Adrenal gland (tissue), 12 donors: ENCODE measurements around the gene LHFPL4. TPM values are rescaled to one million over a fixed set of nuclear protein-coding genes. Genes with fewer than 3 reads are reported as not detected.

Experiments
- DNase-seq, 7 donors: peaks; one replicate each; pipeline ENCODE4 v3.0.0-alpha.2; 2019 to 2020
- H3K27ac ChIP-seq, 5 donors: fragments of 200-600 bp; sonication (generic) in 4 of 5; 1 replicate in 3 of 5; 2 replicates in 2 of 5; pipeline versions ENCODE4 v1.5.1 to v1.8.0; 2016 to 2020; ENCODE audit warnings: mild to moderate bottlenecking in 1 of 5
- H3K27me3 ChIP-seq: fragments of 200-600 bp; 2 replicates; pipeline ENCODE4 v1.8.0; 2021
- H3K36me3 ChIP-seq, 2 donors: fragments of 200-600 bp; replicated peaks in 1 of 2; 1 replicate in 1 of 2; 2 replicates in 1 of 2; pipeline versions ENCODE4 v1.5.1 to v1.8.0; 2018 to 2022
- H3K4me1 ChIP-seq, 2 donors: fragments of 200-600 bp; replicated peaks in 1 of 2; 1 replicate in 1 of 2; 2 replicates in 1 of 2; pipeline versions ENCODE4 v1.5.1 to v1.8.0; 2018 to 2021
- H3K4me3 ChIP-seq, 4 donors: fragments of 200-600 bp; sonication (generic) in 3 of 4; one replicate each; pipeline ENCODE4 v1.5.1; 2016 to 2018
- H3K9me3 ChIP-seq, 3 donors: fragments of 200-600 bp; sonication (generic) in 1 of 3; replicated peaks in 1 of 3; 1 replicate in 2 of 3; 2 replicates in 1 of 3; pipeline versions ENCODE4 v1.5.1 to v1.8.0; 2016 to 2021
- CTCF ChIP-seq, 6 experiments: fragments of 450-650 bp in 4 of 6; fragments of 200-600 bp in 2 of 6; sonication (generic) in 1 of 6; IDR thresholded peaks; 1 replicate in 5 of 6; 2 replicates in 1 of 6; pipeline versions ENCODE4 v1.5.1 to v1.8.0; 2016 to 2021; ENCODE audit warnings: antibody characterized with exemption in 6 of 6, mild to moderate bottlenecking in 2 of 6, moderate library complexity in 1 of 6
- POLR2A ChIP-seq, 2 donors: fragments of 450-650 bp; IDR thresholded peaks; one replicate each; pipeline ENCODE4 v1.6.1; 2017; ENCODE audit warnings: antibody characterized with exemption in 2 of 2, mild to moderate bottlenecking in 2 of 2, moderate library complexity in 1 of 2
- WGBS, 4 donors: extraction: QIAGEN DNeasy Blood & Tissue Kit in 2 of 4; methylation state at CpG; one replicate each; pipeline versions ENCODE4 v1.1.5 to v1.1.7; 2013 to 2017; 5-methylcytosine and 5-hydroxymethylcytosine counted together
- intact Hi-C, 2 donors: fragments of 100-400 bp; cut with DNase I; formaldehyde crosslinking; loops; one replicate each; pipeline versions ENCODE4 v1.14.1 to v1.15.0; 2022 to 2023
- polyA plus RNA-seq, 3 donors: library from polyadenylated mRNA; stranded (reverse); fragments of 200-250 nt in 2 of 3; fragments of 350-450 nt in 1 of 3; fragmentation: Illumina TruSeq in 1 of 3; extraction: RNeasy Lipid Tissue Mini Kit (QIAGEN cat#74804) in 1 of 3; gene quantifications; one replicate each; pipeline ENCODE4 v1.2.3, GENCODE V29; 2013 to 2014
- total RNA-seq, 9 donors: library from RNA; depleted of rRNA in 4 of 9; stranded (reverse); fragments of >200 nt in 4 of 9; fragments of 120-200 nt in 1 of 9; fragmentation: NEBNext Ultra II Directional in 1 of 9; extraction: Animal tissue kit (Norgen Biotek cat#: 25700) in 1 of 9; gene quantifications; one replicate each; pipeline versions ENCODE4 v1.1.0 to v1.2.4, GENCODE V29; 2013 to 2023
- donor health status: healthy with polysubstance abuse.
- donor health status: Bipolar disorder and iron deficiency.
- donor health status: DM: yes; HTN: yes; CAD: no.
- donor health status: DM: no; HTN: no; CAD: no.
- donor health status: DM: no; HTN: no; CAD: no.
- donor health status: DM: yes; HTN: yes; CAD: no.

LHFPL4 gene
- total and polyA plus RNA-seq, 12 donors, result 0.04 to 3.5 (median 0.99) TPM; not detected in 2

- TF ChIP-seq POLR2A (IDR thresholded peaks at IDR 0.05), result no peak
- TF ChIP-seq CTCF (IDR thresholded peaks at IDR 0.05), result no peak
- peaks cover 0 to 88% of the 10 kb centered on the region in 2 donors for H3K36me3 ChIP-seq
- no peak overlapping the region for H3K4me3 ChIP-seq
- no peaks in the 10 kb centered on the region for H3K9me3 ChIP-seq
- H3K27me3 ChIP-seq, result no peaks in the 10 kb centered on the region
- WGBS, 4 donors, result 78 to 94% (median 83%) methylated on average over 1 of the region's 1 CpG
- intact Hi-C loops, result no loop called here
- H3K4me1 ChIP-seq, result peaks cover 0 to 12% of the 10 kb centered on the region in 2 donors
- H3K27ac ChIP-seq, result no peak overlapping the region
- no peak for DNase-seq
Measured at GRCh38 chr3:9448643-9449042, 105.0 kb downstream of the LHFPL4 start.

Other genes starting within 250 kb of the LHFPL4 start
- gene THUMPD3, start 190.8 kb downstream of the LHFPL4 start, total RNA-seq, result 10 to 100 TPM; 20.1 to 84.3 (median 44.8) TPM
- gene THUMPD3, start 190.8 kb downstream of the LHFPL4 start, polyA plus RNA-seq, result 10 to 100 TPM; 32.9 to 70.2 (median 35.9) TPM
- gene SETD5, start 156.2 kb downstream of the LHFPL4 start, total RNA-seq, result 100 to 1,000 TPM in 2 of 9 donors, 10 to 100 TPM in 7; 46.5 to 135 (median 92.2) TPM
- gene SETD5, start 156.2 kb downstream of the LHFPL4 start, polyA plus RNA-seq, result 10 to 100 TPM; 35.3 to 72.5 (median 63.1) TPM
- 10 to 100 TPM; 34.2 to 73.0 (median 39.4) TPM for gene MTMR14, start 95.7 kb upstream of the LHFPL4 start, total RNA-seq
- 10 to 100 TPM; 26.9 to 54.1 (median 42.4) TPM for gene MTMR14, start 95.7 kb upstream of the LHFPL4 start, polyA plus RNA-seq
- 1 to 10 TPM in 4 of 9 donors, under 1 TPM in 4, not detected in 1; 0.11 to 2.1 (median 1.1) TPM for gene CPNE9, start 150.0 kb upstream of the LHFPL4 start, total RNA-seq
- 1 to 10 TPM; 1.6 to 9.2 (median 4.0) TPM for gene CPNE9, start 150.0 kb upstream of the LHFPL4 start, polyA plus RNA-seq
- 10 to 100 TPM; 10.6 to 18.7 (median 15.0) TPM for gene BRPF1, start 177.9 kb upstream of the LHFPL4 start, total RNA-seq
- gene BRPF1, start 177.9 kb upstream of the LHFPL4 start, polyA plus RNA-seq, result 10 to 100 TPM in 2 of 3 donors, 1 to 10 TPM in 1; 7.4 to 14.6 (median 12.4) TPM
- gene OGG1, start 196.1 kb upstream of the LHFPL4 start, total RNA-seq, result 10 to 100 TPM; 13.3 to 34.9 (median 22.3) TPM
- gene OGG1, start 196.1 kb upstream of the LHFPL4 start, polyA plus RNA-seq, result 10 to 100 TPM; 16.0 to 25.6 (median 21.2) TPM
- gene CAMK1, start 216.1 kb upstream of the LHFPL4 start, total RNA-seq, result 100 to 1,000 TPM in 7 of 9 donors, 10 to 100 TPM in 2; 12.7 to 261 (median 172) TPM
- gene CAMK1, start 216.1 kb upstream of the LHFPL4 start, polyA plus RNA-seq, result 100 to 1,000 TPM in 2 of 3 donors, 10 to 100 TPM in 1; 51.5 to 281 (median 260) TPM
- 100 to 1,000 TPM in 5 of 9 donors, 10 to 100 TPM in 4; 59.1 to 148 (median 114) TPM for gene TADA3, start 238.7 kb upstream of the LHFPL4 start, total RNA-seq
- 100 to 1,000 TPM in 2 of 3 donors, 10 to 100 TPM in 1; 49.7 to 133 (median 117) TPM for gene TADA3, start 238.7 kb upstream of the LHFPL4 start, polyA plus RNA-seq
- 100 to 1,000 TPM; 138 to 249 (median 180) TPM for gene ARPC4, start 239.3 kb upstream of the LHFPL4 start, total RNA-seq
- 100 to 1,000 TPM in 1 of 3 donors, 10 to 100 TPM in 2; 75.8 to 140 (median 77.4) TPM for gene ARPC4, start 239.3 kb upstream of the LHFPL4 start, polyA plus RNA-seq